ENCODE measurements around the gene GRM7.

Gene GRM7

GRCh38 chr3:7720649-7721297 lies 859.9 kb downstream of the GRM7 start:
- no peak for DNase-seq (ENCODE audit: low spot score)

- DNase-seq (ENCODE audit: low spot score), result no peak
These were observed 861.0 kb downstream of the GRM7 start for GRCh38 chr3:7721869-7722268.

- DNase-seq (ENCODE audit: low spot score), result no peak
These were observed 867.9 kb downstream of the GRM7 start for GRCh38 chr3:7728566-7729519.

GRCh38 chr3:7733933-7734332 lies 873.0 kb downstream of the GRM7 start:
- DNase-seq (ENCODE audit: low spot score), result no peak

GRCh38 chr3:7734456-7734855 lies 873.5 kb downstream of the GRM7 start:
- DNase-seq (ENCODE audit: low spot score), result no peak

- DNase-seq (ENCODE audit: low spot score), result no peak
These were observed 876.3 kb downstream of the GRM7 start for GRCh38 chr3:7737263-7737662.

- DNase-seq (ENCODE audit: low spot score), result no peak
These were observed 878.8 kb downstream of the GRM7 start for GRCh38 chr3:7739754-7740153.

- no peak for DNase-seq (ENCODE audit: low spot score)
These were observed 879.5 kb downstream of the GRM7 start for GRCh38 chr3:7740458-7740857.

GRCh38 chr3:7744850-7745249 lies 883.9 kb downstream of the GRM7 start:
- no peak for DNase-seq (ENCODE audit: low spot score)

GRCh38 chr3:7745711-7746110 lies 884.8 kb downstream of the GRM7 start:
- DNase-seq (ENCODE audit: low spot score), result no peak

GRCh38 chr3:7749931-7750695 lies 889.2 kb downstream of the GRM7 start:
- no peak for DNase-seq (ENCODE audit: low spot score)

GRCh38 chr3:7752005-7752404 lies 891.1 kb downstream of the GRM7 start:
- DNase-seq (ENCODE audit: low spot score), result no peak

GRCh38 chr3:7754653-7755441 lies 893.9 kb downstream of the GRM7 start:
- no peak for DNase-seq (ENCODE audit: low spot score)

- no peak for DNase-seq (ENCODE audit: low spot score)
These were observed 898.7 kb downstream of the GRM7 start for GRCh38 chr3:7759630-7760029.

- DNase-seq (ENCODE audit: low spot score), result no peak
These were observed 899.8 kb downstream of the GRM7 start for GRCh38 chr3:7760718-7761117.

GRCh38 chr3:7764115-7764514 lies 903.2 kb downstream of the GRM7 start:
- DNase-seq (ENCODE audit: low spot score), result no peak

- no peak for DNase-seq (ENCODE audit: low spot score)
These were observed 905.6 kb downstream of the GRM7 start for GRCh38 chr3:7766530-7766929.

GRCh38 chr3:7779331-7779730 lies 918.4 kb downstream of the GRM7 start:
- DNase-seq (ENCODE audit: low spot score), result no peak

GRCh38 chr3:7781395-7781794 lies 920.5 kb downstream of the GRM7 start:
- DNase-seq (ENCODE audit: low spot score), result no peak

- no peak for DNase-seq (ENCODE audit: low spot score)
These were observed 927.2 kb downstream of the GRM7 start for GRCh38 chr3:7787871-7788828.

- DNase-seq (ENCODE audit: low spot score), result no peak
These were observed 928.0 kb downstream of the GRM7 start for GRCh38 chr3:7788881-7789280.

Measured in germinal center (tissue), 1 donor.